NCI-H526 treated with DMSO at 0.1 percent for 48 hours (cell line): Measurements from ENCODE around the gene LGALS1.
"Not testable (repeated sequence)": the region's sequence is repeated elsewhere in the genome, so short reads cannot be mapped to it uniquely, and the experiment has no call there.

Source experiments
- DNase-seq: peaks from one replicate; lab custom pipeline; 2025; lab: John Stamatoyannopoulos, UW

The LGALS1 gene

GRCh38 chr22:37690407-37690806 lies 15.0 kb downstream of the LGALS1 start:
- no peak for DNase-seq

- no peak for DNase-seq
Observed at GRCh38 chr22:37690901-37691504, 15.6 kb downstream of the LGALS1 start.

- DNase-seq = no peak
Observed at GRCh38 chr22:37692627-37693285, 17.3 kb downstream of the LGALS1 start.

GRCh38 chr22:37694131-37694530 lies 18.7 kb downstream of the LGALS1 start:
- DNase-seq = not testable (repeated sequence)

- DNase-seq = not testable (repeated sequence)
Observed at GRCh38 chr22:37696260-37696656, 20.8 kb downstream of the LGALS1 start.

GRCh38 chr22:37696657-37697537 lies 21.5 kb downstream of the LGALS1 start, which contains the start of gene TRIOBP:
Gene TRIOBP (plus strand): TSS chr22:37697048. CDS start chr22:37701366, 4,318 bp downstream.
- DNase-seq = peak; percentile 91

- no peak for DNase-seq
Observed at GRCh38 chr22:37697538-37697835, 22.1 kb downstream of the LGALS1 start.

GRCh38 chr22:37701141-37701786 lies 25.8 kb downstream of the LGALS1 start:
- no peak for DNase-seq

- no peak for DNase-seq
Observed at GRCh38 chr22:37703906-37704305, 28.5 kb downstream of the LGALS1 start.

- no peak for DNase-seq
Observed at GRCh38 chr22:37704645-37705044, 29.2 kb downstream of the LGALS1 start.

GRCh38 chr22:37705205-37705604 lies 29.8 kb downstream of the LGALS1 start:
- DNase-seq = no peak

GRCh38 chr22:37708580-37709444 lies 33.4 kb downstream of the LGALS1 start:
- DNase-seq = peak; percentile 20

GRCh38 chr22:37709445-37709765 lies 34.0 kb downstream of the LGALS1 start:
- no peak for DNase-seq

GRCh38 chr22:37710675-37711074 lies 35.2 kb downstream of the LGALS1 start:
- no peak for DNase-seq

- no peak for DNase-seq
Observed at GRCh38 chr22:37711490-37711889, 36.1 kb downstream of the LGALS1 start.

- DNase-seq = no peak
Observed at GRCh38 chr22:37713761-37714160, 38.3 kb downstream of the LGALS1 start.

- DNase-seq = no peak
Observed at GRCh38 chr22:37714634-37715033, 39.2 kb downstream of the LGALS1 start.

GRCh38 chr22:37715760-37716159 lies 40.3 kb downstream of the LGALS1 start:
- no peak for DNase-seq

GRCh38 chr22:37716708-37717107 lies 41.3 kb downstream of the LGALS1 start:
- DNase-seq = no peak

- DNase-seq = not testable (repeated sequence)
Observed at GRCh38 chr22:37717235-37717634, 41.8 kb downstream of the LGALS1 start.

- DNase-seq = not testable (repeated sequence)
Observed at GRCh38 chr22:37717746-37718305, 42.4 kb downstream of the LGALS1 start.
